Trophoblast cell (in vitro differentiated cells and primary cell): ENCODE data around the gene LDB2.

Source experiments
- DNase-seq, 2 donors: peaks; one replicate each; pipeline ENCODE4 v3.0.0-alpha.2; 2016
- H2AFZ ChIP-seq: 2 replicates; pipeline ENCODE4 v1.6.1; 2013; ENCODE audit warnings: low read length, moderate library complexity, mild to moderate bottlenecking; ENCODE audit not compliant: insufficient read depth, poor library complexity
- H2AK5ac ChIP-seq: 2 replicates; pipeline ENCODE4 v1.6.1; 2013; ENCODE audit warnings: mild to moderate bottlenecking, low read length
- H2BK120ac ChIP-seq: 2 replicates; pipeline ENCODE4 v1.6.1; 2013; ENCODE audit warnings: low read length, mild to moderate bottlenecking, moderate library complexity; ENCODE audit not compliant: insufficient read depth, poor library complexity
- H2BK12ac ChIP-seq: 2 replicates; pipeline ENCODE4 v1.6.1; 2013; ENCODE audit warnings: mild to moderate bottlenecking, low read length, moderate library complexity
- H2BK5ac ChIP-seq: 2 replicates; pipeline ENCODE4 v1.6.1; 2013; ENCODE audit warnings: low read length, low read depth, moderate library complexity, mild to moderate bottlenecking; ENCODE audit not compliant: poor library complexity
- H3K14ac ChIP-seq: 2 replicates; pipeline ENCODE4 v1.6.1; 2013; ENCODE audit warnings: mild to moderate bottlenecking, low read length
- H3K18ac ChIP-seq: 2 replicates; pipeline ENCODE4 v1.6.1; 2013; ENCODE audit warnings: mild to moderate bottlenecking, low read length
- H3K23ac ChIP-seq: 2 replicates; pipeline ENCODE4 v1.6.1; 2013; ENCODE audit warnings: low read length
- H3K27ac ChIP-seq: 2 replicates; pipeline ENCODE4 v1.5.1; 2013; ENCODE audit warnings: low read depth, mild to moderate bottlenecking, inconsistent platforms, low read length, moderate library complexity
- H3K27me3 ChIP-seq: 2 replicates; pipeline ENCODE4 v1.6.1; 2013; ENCODE audit warnings: inconsistent platforms, mild to moderate bottlenecking, low read length, moderate library complexity; ENCODE audit not compliant: insufficient read depth
- H3K36me3 ChIP-seq, 2 experiments: 1 replicate in 1 of 2; 2 replicates in 1 of 2; pipeline ENCODE4 v1.6.1; 2013; ENCODE audit warnings: low read length in 2 of 2, mild to moderate bottlenecking in 2 of 2, moderate library complexity in 1 of 2; ENCODE audit not compliant: insufficient read depth in 2 of 2, control insufficient read depth in 1 of 2
- H3K4ac ChIP-seq: 2 replicates; pipeline ENCODE4 v1.6.1; 2013; ENCODE audit warnings: low read depth, mild to moderate bottlenecking, low read length, moderate library complexity
- H3K4me1 ChIP-seq, 2 experiments: 1 replicate in 1 of 2; 2 replicates in 1 of 2; pipeline ENCODE4 v1.6.1; 2013; ENCODE audit warnings: low read length in 2 of 2, mild to moderate bottlenecking in 2 of 2, moderate library complexity in 1 of 2; ENCODE audit not compliant: insufficient read depth in 2 of 2, control insufficient read depth in 1 of 2
- H3K4me2 ChIP-seq: 2 replicates; pipeline ENCODE4 v1.6.1; 2013; ENCODE audit warnings: inconsistent platforms, mild to moderate bottlenecking, low read length, moderate library complexity
- H3K4me3 ChIP-seq: 2 replicates; pipeline ENCODE4 v1.5.1; 2013; ENCODE audit warnings: mild to moderate bottlenecking, low read depth, low read length, inconsistent platforms
- H3K79me1 ChIP-seq: one replicate; pipeline ENCODE4 v1.6.1; 2013; ENCODE audit warnings: low read length
- H3K79me2 ChIP-seq: 2 replicates; pipeline ENCODE4 v1.6.1; 2013; ENCODE audit warnings: low read length, mild to moderate bottlenecking; ENCODE audit not compliant: control insufficient read depth, insufficient read depth, poor library complexity
- H3K9ac ChIP-seq: 2 replicates; pipeline ENCODE4 v1.6.1; 2013; ENCODE audit warnings: mild to moderate bottlenecking, low read length
- H3K9me3 ChIP-seq: 2 replicates; pipeline ENCODE4 v1.6.1; 2013; ENCODE audit warnings: low read depth, mild to moderate bottlenecking, control low read depth, inconsistent platforms, low read length; ENCODE audit not compliant: insufficient read depth
- H4K12ac ChIP-seq: 2 replicates; pipeline ENCODE4 v1.6.1; 2013; ENCODE audit warnings: low read depth, mild to moderate bottlenecking, low read length, moderate library complexity
- H4K8ac ChIP-seq: 2 replicates; pipeline ENCODE4 v1.6.1; 2013; ENCODE audit warnings: low read depth, mild to moderate bottlenecking, low read length, moderate library complexity
- H4K91ac ChIP-seq: one replicate; pipeline ENCODE4 v1.6.1; 2013; ENCODE audit warnings: low read depth, mild to moderate bottlenecking, low read length, moderate library complexity
- WGBS: extraction: QIAGEN DNeasy Blood & Tissue Kit; methylation state at CpG from one replicate; pipeline ENCODE4 v1.1.7; 2013; ENCODE audit warnings: missing lambda C conversion rate; ENCODE audit not compliant: insufficient read length, insufficient coverage; ENCODE audit errors: extremely low coverage; 5-methylcytosine and 5-hydroxymethylcytosine counted together

Gene LDB2

DNA sequence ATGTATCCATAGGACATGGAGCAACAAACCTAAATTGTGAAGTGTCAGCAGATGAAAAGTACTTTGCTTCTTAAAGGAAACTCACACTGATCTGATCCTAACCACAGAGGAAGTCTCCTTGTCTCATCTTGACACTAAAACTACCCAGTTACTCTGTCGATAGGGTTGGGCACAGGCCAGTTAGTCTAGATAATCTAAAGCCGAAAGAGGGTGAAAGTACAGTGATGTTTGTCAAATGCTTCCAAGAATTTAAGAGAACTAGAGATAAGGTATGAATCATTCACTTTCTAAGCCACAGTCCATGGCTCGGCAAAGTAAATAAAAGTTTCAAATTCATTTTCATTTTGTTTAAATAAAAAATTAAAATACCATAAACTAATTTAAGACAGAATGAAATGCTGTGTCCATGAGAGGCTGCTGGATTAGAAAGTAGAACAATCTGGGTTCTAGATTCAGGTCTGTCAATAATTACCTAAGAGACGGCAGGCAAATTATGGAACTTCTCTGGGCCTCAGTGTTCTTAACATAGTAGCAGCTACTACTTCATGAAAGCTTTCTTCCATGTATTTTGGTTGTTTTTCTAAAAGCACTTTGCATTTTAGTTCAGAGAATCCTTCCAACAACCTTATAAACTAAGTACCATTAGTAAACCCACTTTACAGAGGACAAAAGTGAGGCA lies 176.7 kb downstream of the LDB2 start:
- H3K4me1 ChIP-seq: no peaks in the 10 kb centered on the region
- H2BK12ac ChIP-seq: no peak overlapping the region
- no peaks in the 10 kb centered on the region for H3K9me3 ChIP-seq
- H2AFZ ChIP-seq: no peak overlapping the region
- H3K18ac ChIP-seq: no peak overlapping the region
- H3K14ac ChIP-seq: no peak overlapping the region
- no peak overlapping the region for H3K23ac ChIP-seq
- H3K79me2 ChIP-seq: no peaks in the 10 kb centered on the region
- WGBS: no CpG with 5 or more reads among the region's 4 CpGs
- no peak overlapping the region for H3K4ac ChIP-seq
- H3K4me2 ChIP-seq: no peak overlapping the region
- no peak overlapping the region for H2BK120ac ChIP-seq
- no peaks in the 10 kb centered on the region for H3K79me1 ChIP-seq
- no peak overlapping the region for H4K8ac ChIP-seq
- H4K91ac ChIP-seq: no peak overlapping the region
- no peak overlapping the region for H3K9ac ChIP-seq
- no peak overlapping the region for H2BK5ac ChIP-seq
- H3K27me3 ChIP-seq: no peaks in the 10 kb centered on the region
- peak in 1 of 2 donors; percentile 58 for DNase-seq
- H4K12ac ChIP-seq: no peak overlapping the region
- no peak overlapping the region for H2AK5ac ChIP-seq
- no peak overlapping the region for H3K4me3 ChIP-seq
- H3K27ac ChIP-seq: no peak overlapping the region
- no peaks in the 10 kb centered on the region for H3K36me3 ChIP-seq

GRCh38 chr4:16720761-16721160 lies 177.7 kb downstream of the LDB2 start:
- H3K4me2 ChIP-seq: no peak overlapping the region
- no peak overlapping the region for H3K27ac ChIP-seq
- no peak overlapping the region for H3K18ac ChIP-seq
- H3K9me3 ChIP-seq: no peaks in the 10 kb centered on the region
- no CpG with 5 or more reads among the region's 2 CpGs for WGBS
- no peaks in the 10 kb centered on the region for H3K79me2 ChIP-seq
- H3K4me1 ChIP-seq: no peaks in the 10 kb centered on the region
- no peak overlapping the region for H3K4me3 ChIP-seq
- no peak overlapping the region for H3K4ac ChIP-seq
- DNase-seq: no peak
- no peak overlapping the region for H3K23ac ChIP-seq
- H3K36me3 ChIP-seq: no peaks in the 10 kb centered on the region
- no peak overlapping the region for H2BK12ac ChIP-seq
- H3K9ac ChIP-seq: no peak overlapping the region
- H2AFZ ChIP-seq: no peak overlapping the region
- no peaks in the 10 kb centered on the region for H3K27me3 ChIP-seq
- no peaks in the 10 kb centered on the region for H3K79me1 ChIP-seq
- H2BK5ac ChIP-seq: no peak overlapping the region
- no peak overlapping the region for H2BK120ac ChIP-seq
- H2AK5ac ChIP-seq: no peak overlapping the region
- H4K12ac ChIP-seq: no peak overlapping the region
- H4K8ac ChIP-seq: no peak overlapping the region
- no peak overlapping the region for H3K14ac ChIP-seq
- no peak overlapping the region for H4K91ac ChIP-seq

DNA sequence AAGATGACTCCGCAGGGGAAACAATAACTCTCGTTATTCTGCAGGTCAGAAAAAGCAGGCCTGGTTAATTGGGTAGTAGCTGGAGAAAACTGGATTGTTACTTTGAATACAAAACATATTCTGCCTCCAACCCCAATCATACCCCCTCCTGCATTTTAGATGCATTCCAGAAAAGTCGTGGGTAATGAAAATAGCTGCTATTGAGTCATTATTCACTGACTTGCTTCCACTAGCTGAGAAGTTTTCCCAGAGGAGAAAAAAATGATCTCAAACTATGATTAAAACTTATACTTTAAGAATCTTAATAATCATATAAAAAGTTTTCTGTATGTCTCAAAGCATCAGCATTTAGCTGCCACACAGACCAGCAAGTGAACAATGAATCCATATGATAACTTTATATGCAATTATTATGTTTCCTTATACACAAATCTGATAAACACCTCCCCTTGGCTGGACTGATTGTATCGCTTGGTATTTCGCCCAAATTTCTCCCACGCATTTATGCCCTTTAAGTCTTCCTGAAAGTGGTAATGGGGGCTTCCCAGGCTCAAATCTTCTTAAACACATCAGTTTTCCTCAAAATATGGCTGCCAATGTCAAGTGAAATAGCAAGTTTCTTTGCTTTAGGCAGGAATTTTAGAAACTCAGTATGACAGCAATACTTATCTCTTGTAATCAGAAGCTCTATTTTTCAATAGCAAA lies 181.0 kb downstream of the LDB2 start:
- H3K23ac ChIP-seq: no peak overlapping the region
- H3K18ac ChIP-seq: no peak overlapping the region
- no peak overlapping the region for H4K91ac ChIP-seq

GRCh38 chr4:16715482-16715881 lies 183.0 kb downstream of the LDB2 start:
- H2AK5ac ChIP-seq: no peak overlapping the region
- no peak overlapping the region for H3K23ac ChIP-seq
- H3K4me3 ChIP-seq: no peak overlapping the region
- no peak overlapping the region for H4K8ac ChIP-seq
- no peak overlapping the region for H3K4ac ChIP-seq
- H2BK12ac ChIP-seq: no peak overlapping the region
- no peak overlapping the region for H3K14ac ChIP-seq
- no peak overlapping the region for H2AFZ ChIP-seq
- WGBS: no CpG with 5 or more reads among the region's 2 CpGs
- H3K36me3 ChIP-seq: no peaks in the 10 kb centered on the region
- no peak overlapping the region for H4K91ac ChIP-seq
- H3K9me3 ChIP-seq: no peaks in the 10 kb centered on the region
- no peak for DNase-seq
- H2BK120ac ChIP-seq: no peak overlapping the region
- H3K79me2 ChIP-seq: no peaks in the 10 kb centered on the region
- no peak overlapping the region for H4K12ac ChIP-seq
- no peaks in the 10 kb centered on the region for H3K27me3 ChIP-seq
- H2BK5ac ChIP-seq: no peak overlapping the region
- no peak overlapping the region for H3K18ac ChIP-seq
- H3K4me2 ChIP-seq: no peak overlapping the region
- H3K9ac ChIP-seq: no peak overlapping the region
- no peak overlapping the region for H3K27ac ChIP-seq
- H3K79me1 ChIP-seq: no peaks in the 10 kb centered on the region
- H3K4me1 ChIP-seq: no peaks in the 10 kb centered on the region

More for the DNA sequence above, 181.0 kb downstream of the LDB2 start:
- Histone ChIP-seq H4K8ac (no peak overlapping the region), H3K36me3 (no peaks in the 10 kb centered on the region), H3K4me3 (no peak overlapping the region), H3K79me2 (no peaks in the 10 kb centered on the region), H4K12ac (no peak overlapping the region), H2AFZ (no peak overlapping the region), H2BK120ac (no peak overlapping the region), H3K14ac (no peak overlapping the region), H3K27me3 (no peaks in the 10 kb centered on the region), H3K4me1 (no peaks in the 10 kb centered on the region), H2AK5ac (no peak overlapping the region), H2BK5ac (no peak overlapping the region), H3K9me3 (no peaks in the 10 kb centered on the region), H3K4me2 (no peak overlapping the region), H3K4ac (no peak overlapping the region), H3K27ac (no peak overlapping the region), H2BK12ac (no peak overlapping the region), H3K9ac (no peak overlapping the region), H3K79me1 (no peaks in the 10 kb centered on the region)
- WGBS: no CpG with 5 or more reads among the region's 6 CpGs
- DNase-seq: no peak
